ENCODE data around the gene INTS4.

GRCh38 chr11:78010755-78011154, 16.3 kb upstream of the INTS4 start:
- no peak for TF ChIP-seq SP3 (tag by site-specific recombination; IDR thresholded peaks at IDR 0.05)
- no peak for TF ChIP-seq SCRT1 (tag by site-specific recombination; IDR thresholded peaks at IDR 0.05; ENCODE audit: borderline replicate concordance)
- TF ChIP-seq ZBTB17 (tag by site-specific recombination; IDR thresholded peaks at IDR 0.05), result no peak
- TF ChIP-seq CTCF (tag by site-specific recombination; IDR thresholded peaks at IDR 0.05), result no peak
- TF ChIP-seq ZNF426 (tag by site-specific recombination; IDR thresholded peaks at IDR 0.05), result no peak
- TF ChIP-seq ZNF350 (tag by site-specific recombination; IDR thresholded peaks at IDR 0.05), result no peak
